GM21447 (cell line): Measurements from ENCODE around the gene SH2B3.
"Not testable (repeated sequence)": the region's sequence is repeated elsewhere in the genome, so short reads cannot be mapped to it uniquely, and the experiment has no call there.

Source experiments
- ATAC-seq: cut with Tn5 transposase; IDR thresholded peaks from one replicate; pipeline ENCODE4 v1.9.1; 2021; ENCODE audit not compliant: unreplicated experiment

SH2B3 gene

GRCh38 chr12:111405859-111406473, at the start of gene SH2B3:
Gene SH2B3, plus strand, starts transcription at chr12:111405923. Its CDS starts 12,223 bp downstream, at chr12:111418146.
- ATAC-seq, result peak; percentile 7

- no peak for ATAC-seq
Measured at GRCh38 chr12:111359231-111359913, 46.4 kb upstream of the SH2B3 start.

GRCh38 chr12:111359914-111360276, 45.8 kb upstream of the SH2B3 start:
- ATAC-seq, result no peak

GRCh38 chr12:111360325-111360930, 45.3 kb upstream of the SH2B3 start:
- ATAC-seq, result no peak

- no peak for ATAC-seq
Measured at GRCh38 chr12:111361073-111361716, 44.5 kb upstream of the SH2B3 start.

- ATAC-seq, result no peak
Measured at GRCh38 chr12:111361717-111362576, 43.8 kb upstream of the SH2B3 start.

GRCh38 chr12:111362687-111363475, 42.8 kb upstream of the SH2B3 start:
- no peak for ATAC-seq

- ATAC-seq, result no peak
Measured at GRCh38 chr12:111363578-111363977, 42.1 kb upstream of the SH2B3 start.

GRCh38 chr12:111366075-111366474, 39.6 kb upstream of the SH2B3 start:
- ATAC-seq, result no peak

- no peak for ATAC-seq
Measured at GRCh38 chr12:111366583-111366982, 39.1 kb upstream of the SH2B3 start.

GRCh38 chr12:111367661-111368221, 38.0 kb upstream of the SH2B3 start:
- no peak for ATAC-seq

GRCh38 chr12:111368291-111368787, 37.4 kb upstream of the SH2B3 start:
- peak; percentile 22 for ATAC-seq

GRCh38 chr12:111368788-111369495, 36.8 kb upstream of the SH2B3 start, which contains the start of gene PHETA1:
Gene PHETA1, minus strand, starts transcription at chr12:111369095. Its CDS starts 5,668 bp downstream, at chr12:111363427.
- peak; percentile 96 for ATAC-seq

GRCh38 chr12:111369496-111370220, 36.1 kb upstream of the SH2B3 start:
- ATAC-seq, result no peak

- not testable (repeated sequence) for ATAC-seq
Measured at GRCh38 chr12:111373231-111373630, 32.5 kb upstream of the SH2B3 start.

GRCh38 chr12:111377440-111377839, 28.3 kb upstream of the SH2B3 start:
- no peak for ATAC-seq

GRCh38 chr12:111379942-111380554, 25.7 kb upstream of the SH2B3 start:
- ATAC-seq, result no peak

GRCh38 chr12:111384596-111384995, 21.1 kb upstream of the SH2B3 start:
- ATAC-seq, result no peak
